Measurements from ENCODE around the gene PEA15. TPM values are rescaled to one million over a fixed set of nuclear protein-coding genes. Genes with fewer than 3 reads are reported as not detected.
A peak's percentile ranks its signal among the peaks of the same experiment; 100 is the strongest.

The PEA15 gene
- total RNA-seq, 2 donors from 2014 or later, result 33.0 to 48.3 TPM

GRCh38 chr1:160204526-160205241, 500 bp upstream of the PEA15 start:
- intact Hi-C loops (cut with DNase I), result no loop called here
- no peak for TF ChIP-seq CTCF (IDR thresholded peaks at IDR 0.05)
- H3K36me3 ChIP-seq, result no peaks in the 10 kb centered on the region
- H3K27ac ChIP-seq, result peak overlapping the region; percentile 70
- H3K9ac ChIP-seq (ENCODE audit: low read depth in 2 of 2, low read length in 2 of 2), result peak overlapping the region; percentile 41 to 60
- peak overlapping the region; percentile 87 for H3K4me3 ChIP-seq
- H3K4me1 ChIP-seq, result no peaks in the 10 kb centered on the region
- DNase-seq, result no peak
- no peaks in the 10 kb centered on the region for H3K9me3 ChIP-seq
- no peaks in the 10 kb centered on the region for H3K27me3 ChIP-seq

- no peaks in the 10 kb centered on the region for H3K4me1 ChIP-seq
- peak overlapping the region; percentile 87 for H3K4me3 ChIP-seq
- DNase-seq, result peak; percentile 41
- TF ChIP-seq CTCF (IDR thresholded peaks at IDR 0.05), result no peak
- H3K36me3 ChIP-seq, result no peaks in the 10 kb centered on the region
- H3K9ac ChIP-seq (ENCODE audit: low read depth in 2 of 2, low read length in 2 of 2), result peak overlapping the region; percentile 76 to 95
- no peaks in the 10 kb centered on the region for H3K9me3 ChIP-seq
- H3K27me3 ChIP-seq, result no peaks in the 10 kb centered on the region
- H3K27ac ChIP-seq, result peak overlapping the region; percentile 70
- intact Hi-C loops (cut with DNase I), result no loop called here
These were observed 829 bp downstream of the PEA15 start for GRCh38 chr1:160206036-160206389.

GRCh38 chr1:160206421-160207117, 1.4 kb downstream of the PEA15 start:
- peak overlapping the region; percentile 87 for H3K4me3 ChIP-seq
- H3K9ac ChIP-seq (ENCODE audit: low read depth in 2 of 2, low read length in 2 of 2), result peak overlapping the region; percentile 33 to 76
- H3K36me3 ChIP-seq, result peaks cover 4% of the 10 kb centered on the region
- intact Hi-C loops (cut with DNase I), result no loop called here
- H3K27ac ChIP-seq, result peak overlapping the region; percentile 70
- no peak for DNase-seq
- TF ChIP-seq CTCF (IDR thresholded peaks at IDR 0.05), result no peak
- H3K9me3 ChIP-seq, result no peaks in the 10 kb centered on the region
- H3K27me3 ChIP-seq, result no peaks in the 10 kb centered on the region
- no peaks in the 10 kb centered on the region for H3K4me1 ChIP-seq

- H3K4me1 ChIP-seq, result no peaks in the 10 kb centered on the region
- TF ChIP-seq CTCF (IDR thresholded peaks at IDR 0.05), result no peak
These were observed 2.0 kb downstream of the PEA15 start for GRCh38 chr1:160207118-160207650.

GRCh38 chr1:160207771-160208556, 2.8 kb downstream of the PEA15 start:
- TF ChIP-seq CTCF (IDR thresholded peaks at IDR 0.05), result no peak
- no peaks in the 10 kb centered on the region for H3K27me3 ChIP-seq
- no peak overlapping the region for H3K9ac ChIP-seq (ENCODE audit: low read depth in 2 of 2, low read length in 2 of 2)
- H3K4me1 ChIP-seq, result no peaks in the 10 kb centered on the region
- intact Hi-C loops (cut with DNase I), result no loop called here
- H3K9me3 ChIP-seq, result no peaks in the 10 kb centered on the region
- no peak for DNase-seq
- H3K4me3 ChIP-seq, result no peak overlapping the region
- peaks cover 6% of the 10 kb centered on the region for H3K36me3 ChIP-seq
- peak overlapping the region; percentile 17 for H3K27ac ChIP-seq

More at GRCh38 chr1:160207118-160207650, 2.0 kb downstream of the PEA15 start:
- H3K4me3 ChIP-seq, result no peak overlapping the region
- no peaks in the 10 kb centered on the region for H3K27me3 ChIP-seq
- no peak overlapping the region for H3K9ac ChIP-seq (ENCODE audit: low read depth in 2 of 2, low read length in 2 of 2)
- no peaks in the 10 kb centered on the region for H3K9me3 ChIP-seq
- peaks cover 6% of the 10 kb centered on the region for H3K36me3 ChIP-seq
- intact Hi-C loops (cut with DNase I), result no loop called here
- peak overlapping the region; percentile 13 for H3K27ac ChIP-seq
- DNase-seq, result no peak

Measured in colonic mucosa (tissue), 4 donors.